ENCODE measurements around the gene HSPA12A.

DNA sequence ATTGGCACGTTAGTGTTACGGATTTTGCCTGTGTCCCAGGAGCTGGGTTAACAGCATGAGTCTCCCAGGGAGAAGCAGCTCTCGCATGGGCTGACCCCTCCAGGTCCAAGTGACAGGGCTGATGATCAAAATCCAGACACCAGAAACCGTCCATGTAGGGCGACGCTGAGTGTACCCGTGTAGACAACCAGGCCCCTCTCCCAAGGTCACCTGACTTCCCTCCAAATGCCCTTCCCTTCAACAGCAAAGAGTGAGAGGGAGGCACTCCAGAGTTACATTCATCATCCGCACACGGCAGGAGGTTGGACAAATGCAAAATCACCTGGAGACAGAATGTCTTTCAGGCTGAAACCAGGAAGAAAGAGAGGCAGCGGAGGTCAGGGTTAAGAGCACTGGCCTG, 14.9 kb upstream of the HSPA12A start:
- TF ChIP-seq, protein P1, sequence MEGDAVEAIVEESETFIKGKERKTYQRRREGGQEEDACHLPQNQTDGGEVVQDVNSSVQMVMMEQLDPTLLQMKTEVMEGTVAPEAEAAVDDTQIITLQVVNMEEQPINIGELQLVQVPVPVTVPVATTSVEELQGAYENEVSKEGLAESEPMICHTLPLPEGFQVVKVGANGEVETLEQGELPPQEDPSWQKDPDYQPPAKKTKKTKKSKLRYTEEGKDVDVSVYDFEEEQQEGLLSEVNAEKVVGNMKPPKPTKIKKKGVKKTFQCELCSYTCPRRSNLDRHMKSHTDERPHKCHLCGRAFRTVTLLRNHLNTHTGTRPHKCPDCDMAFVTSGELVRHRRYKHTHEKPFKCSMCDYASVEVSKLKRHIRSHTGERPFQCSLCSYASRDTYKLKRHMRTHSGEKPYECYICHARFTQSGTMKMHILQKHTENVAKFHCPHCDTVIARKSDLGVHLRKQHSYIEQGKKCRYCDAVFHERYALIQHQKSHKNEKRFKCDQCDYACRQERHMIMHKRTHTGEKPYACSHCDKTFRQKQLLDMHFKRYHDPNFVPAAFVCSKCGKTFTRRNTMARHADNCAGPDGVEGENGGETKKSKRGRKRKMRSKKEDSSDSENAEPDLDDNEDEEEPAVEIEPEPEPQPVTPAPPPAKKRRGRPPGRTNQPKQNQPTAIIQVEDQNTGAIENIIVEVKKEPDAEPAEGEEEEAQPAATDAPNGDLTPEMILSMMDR (IDR thresholded peaks at IDR 0.05), result no peak
- TF ChIP-seq POLR2A (IDR thresholded peaks at IDR 0.05), result no peak
